ENCODE measurements around the gene TMPRSS6. TPM values are rescaled to one million over a fixed set of nuclear protein-coding genes. Genes with fewer than 3 reads are reported as not detected.
A peak's percentile ranks its signal among the peaks of the same experiment; 100 is the strongest.

The TMPRSS6 gene
- total RNA-seq, 2 experiments from 2014 or later: 11.3 to 12.4 TPM

- no peaks in the 10 kb centered on the region for H3K9me3 Mint-ChIP-seq
- no peak for ATAC-seq
- POLR2A ChIA-PET: interaction anchor here (5.2 kb wide), 1 partner anchor 45 kb away, joined by 70 read pairs; no protein-coding TSS in a partner anchor
- CTCF ChIA-PET: interaction anchor here (0.8 to 3.9 kb wide), 12 partner anchors 32 to 165 kb away, joined by 3 to 43 read pairs (median 5); partner anchors contain the start of gene IL2RB
- peaks cover 16% of the 10 kb centered on the region for H3K27me3 Mint-ChIP-seq
- DNase-seq: peak; percentile 90
- peaks cover 56% of the 10 kb centered on the region for H3K4me1 Mint-ChIP-seq (ENCODE audit: low read depth)
- peaks cover 2% of the 10 kb centered on the region for H3K36me3 Mint-ChIP-seq (ENCODE audit: low read depth)
- TF ChIP-seq CTCF (IDR thresholded peaks at IDR 0.05): peak; percentile 99
- intact Hi-C loops (cut with micrococcal nuclease): loop anchor here (2.0 to 5.0 kb wide), 2 partner anchors 44 to 121 kb away; no protein-coding TSS in a partner anchor
- H3K27ac Mint-ChIP-seq: peak overlapping the region; percentile 99
- H3K4me3 Mint-ChIP-seq: peak overlapping the region; percentile 23
Measured at GRCh38 chr22:37077802-37078448, 31.6 kb downstream of the TMPRSS6 start.

- Mint-ChIP-seq H3K9me3 (no peaks in the 10 kb centered on the region), H3K27ac (no peak overlapping the region), H3K4me1 (ENCODE audit: low read depth) (peaks cover 37% of the 10 kb centered on the region), H3K27me3 (peaks cover 16% of the 10 kb centered on the region), H3K4me3 (no peak overlapping the region), H3K36me3 (ENCODE audit: low read depth) (no peaks in the 10 kb centered on the region)
- no peak for DNase-seq
- ChIA-PET CTCF (interaction anchor here (0.6 to 1.8 kb wide), 6 partner anchors 23 to 122 kb away, joined by 3 to 6 read pairs (median 4); no protein-coding TSS in a partner anchor), POLR2A (interaction anchor here (0.8 to 1.4 kb wide), 6 partner anchors 24 to 124 kb away, joined by 3 read pairs; partner anchors contain the start of gene KCTD17)
- no peak for TF ChIP-seq CTCF (IDR thresholded peaks at IDR 0.05)
- intact Hi-C loops (cut with micrococcal nuclease): loop anchor here (5.0 kb wide), 1 partner anchor 46 kb away; no protein-coding TSS in a partner anchor
- ATAC-seq: no peak
Measured at GRCh38 chr22:37075822-37076433, 33.6 kb downstream of the TMPRSS6 start.

- ChIA-PET POLR2A (interaction anchor here (1.0 to 1.4 kb wide), 4 partner anchors 23 to 125 kb away, joined by 3 read pairs; partner anchors contain the start of gene KCTD17), CTCF (no interaction called here)
- Mint-ChIP-seq H3K4me1 (ENCODE audit: low read depth) (peaks cover 28% of the 10 kb centered on the region), H3K27ac (no peak overlapping the region), H3K4me3 (no peak overlapping the region), H3K9me3 (no peaks in the 10 kb centered on the region), H3K27me3 (peaks cover 20% of the 10 kb centered on the region), H3K36me3 (ENCODE audit: low read depth) (no peaks in the 10 kb centered on the region)
- DNase-seq (no peak), ATAC-seq (no peak)
- no peak for TF ChIP-seq CTCF (IDR thresholded peaks at IDR 0.05)
- intact Hi-C loops (cut with micrococcal nuclease): loop anchor here (5.0 kb wide), 1 partner anchor 47 kb away; no protein-coding TSS in a partner anchor
Measured at GRCh38 chr22:37075046-37075445, 34.5 kb downstream of the TMPRSS6 start.

GRCh38 chr22:37074537-37074936, 35.0 kb downstream of the TMPRSS6 start:
- ATAC-seq (no peak), DNase-seq (no peak)
- POLR2A ChIA-PET: interaction anchor here (1.0 to 1.4 kb wide), 3 partner anchors 23 to 122 kb away, joined by 3 read pairs; partner anchors contain the start of gene KCTD17
- H3K4me1 Mint-ChIP-seq (ENCODE audit: low read depth): peaks cover 23% of the 10 kb centered on the region
- TF ChIP-seq CTCF (IDR thresholded peaks at IDR 0.05): no peak
- intact Hi-C loops (cut with micrococcal nuclease): no loop called here
- H3K4me3 Mint-ChIP-seq: no peak overlapping the region
- no peaks in the 10 kb centered on the region for H3K9me3 Mint-ChIP-seq
- H3K27me3 Mint-ChIP-seq: peaks cover 25% of the 10 kb centered on the region
- H3K27ac Mint-ChIP-seq: no peak overlapping the region
- no peaks in the 10 kb centered on the region for H3K36me3 Mint-ChIP-seq (ENCODE audit: low read depth)
- CTCF ChIA-PET: interaction anchor here (0.6 to 1.6 kb wide), 2 partner anchors 48 to 97 kb away, joined by 4 read pairs; no protein-coding TSS in a partner anchor
